Stromal cell of bone marrow (primary cell): ENCODE results near the gene EMP2.

ENCODE experiments used
- DNase-seq: peaks from one replicate; pipeline ENCODE4 v3.0.0-alpha.2; 2012; ENCODE audit warnings: low read depth

EMP2 gene

DNA sequence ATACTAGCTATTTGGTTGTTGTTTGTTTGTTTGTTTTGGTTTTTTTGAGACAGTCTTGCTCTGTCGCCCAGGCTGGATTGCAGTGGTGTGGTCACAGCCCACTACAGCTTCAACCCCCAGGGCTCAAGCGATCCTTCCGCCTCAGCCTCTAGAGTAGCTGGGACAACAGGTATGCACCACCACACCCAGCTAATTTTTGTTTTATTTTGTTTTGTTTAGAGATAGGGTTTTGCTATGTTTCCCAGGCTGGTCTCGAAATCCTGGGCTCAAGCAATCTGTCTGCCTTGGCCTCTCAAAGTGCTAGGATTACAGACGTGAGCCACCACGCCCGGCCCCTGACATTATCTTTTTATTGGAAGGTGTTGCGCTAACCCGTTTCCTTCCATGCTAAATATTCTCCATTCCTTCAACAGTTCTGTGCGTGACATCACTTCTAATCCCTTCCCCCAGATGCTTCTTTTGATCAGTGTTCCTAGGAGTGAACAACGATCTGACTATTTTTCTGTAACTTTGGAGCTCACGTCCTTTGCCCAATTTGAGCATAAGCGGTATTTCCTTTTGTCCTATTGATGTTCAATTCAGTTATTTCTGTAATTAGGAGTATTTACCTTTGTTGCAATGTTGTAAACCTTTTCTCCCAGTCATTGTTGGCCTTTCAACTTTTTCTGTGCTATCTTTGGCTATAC, 30.2 kb upstream of the EMP2 start:
- no peak for DNase-seq

- peak; percentile 55 for DNase-seq
Observed at GRCh38 chr16:10609402-10609774, 29.0 kb upstream of the EMP2 start.

GRCh38 chr16:10608687-10609401, 28.4 kb upstream of the EMP2 start:
- no peak for DNase-seq

- DNase-seq = no peak
Observed at GRCh38 chr16:10607157-10607556, 26.8 kb upstream of the EMP2 start.

DNA sequence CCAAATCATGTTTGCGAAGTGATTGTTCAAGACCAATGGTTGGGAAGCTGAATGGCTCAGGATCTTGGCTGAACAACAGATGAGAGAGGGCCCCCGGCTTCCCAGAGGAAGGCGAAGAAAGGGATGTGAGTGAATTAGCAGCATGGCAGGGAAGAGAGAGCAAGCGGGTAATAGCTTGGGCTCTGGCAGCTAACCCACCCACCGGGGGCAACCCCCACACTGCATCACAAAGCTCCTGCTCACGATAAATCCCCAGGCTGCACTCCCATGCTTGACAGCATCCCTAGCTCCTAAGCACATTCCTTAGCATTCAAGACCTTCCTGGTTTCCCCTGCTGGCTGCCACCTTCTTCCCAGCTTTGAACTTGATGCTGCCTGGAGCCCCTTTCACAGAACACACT, 26.2 kb upstream of the EMP2 start:
- DNase-seq = no peak

DNA sequence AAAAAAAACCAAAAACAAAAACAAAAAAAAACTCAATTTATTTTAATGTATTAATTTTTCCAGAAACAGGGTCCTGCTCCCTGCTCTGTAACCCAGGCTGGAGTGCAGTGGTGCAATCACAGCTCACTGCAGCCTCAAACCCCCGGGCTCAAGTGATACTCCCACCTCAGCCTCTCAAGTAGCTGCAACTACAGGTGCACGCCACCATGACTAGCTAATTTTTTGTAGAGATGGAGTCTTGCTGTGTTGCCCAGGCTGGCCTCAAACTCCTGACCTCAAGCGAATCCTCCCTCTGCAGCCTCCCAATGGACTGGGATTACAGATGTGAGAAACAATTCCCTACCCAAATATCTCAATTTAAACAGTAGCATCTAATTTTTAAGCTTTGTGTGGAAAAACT, 25.2 kb upstream of the EMP2 start:
- no peak for DNase-seq

DNA sequence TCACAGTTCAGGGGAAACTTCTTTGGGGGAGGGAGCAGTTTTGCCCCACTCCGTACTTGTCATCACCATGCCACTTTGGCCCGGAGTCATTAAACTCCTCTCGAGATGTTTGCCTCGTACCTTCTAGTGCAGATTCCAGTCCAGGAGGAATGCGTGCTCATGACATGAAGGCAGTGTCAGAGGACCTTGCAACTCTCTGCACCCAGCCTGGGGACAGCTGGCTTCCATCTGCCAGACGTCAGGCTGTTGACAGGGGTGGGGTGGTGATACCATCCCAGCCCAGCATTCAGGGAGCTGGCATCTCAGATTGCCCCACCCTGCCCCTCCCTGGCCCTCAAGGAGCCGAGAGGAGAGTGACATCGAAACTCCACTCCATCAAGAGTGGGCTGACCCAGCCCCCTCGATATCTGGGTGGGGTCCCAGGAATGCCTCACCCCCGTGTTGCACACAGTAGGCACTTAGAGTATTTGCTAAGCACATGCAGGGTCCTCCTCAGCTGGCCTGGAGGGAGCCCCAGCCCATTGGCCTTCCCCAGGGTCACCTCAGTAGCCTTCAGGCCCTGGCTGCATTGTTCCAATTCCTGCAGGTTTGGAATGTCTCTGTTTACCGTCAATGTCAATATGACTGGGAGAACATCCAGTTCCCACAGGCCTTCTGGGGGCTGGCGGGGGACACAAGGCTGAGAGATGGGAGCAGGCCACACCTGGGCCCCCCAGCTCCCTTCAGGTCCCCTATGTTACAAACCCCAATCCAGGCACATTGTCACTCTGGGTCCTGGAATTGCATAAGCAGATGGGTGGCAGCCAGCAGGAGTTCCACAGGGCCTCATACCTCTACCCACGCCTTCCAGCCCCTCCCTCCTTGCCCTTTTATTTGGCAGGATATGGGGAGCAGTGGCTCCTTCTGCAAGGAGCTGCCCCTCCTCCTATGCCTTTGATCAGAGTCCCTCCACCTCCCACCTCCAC, 21.3 kb upstream of the EMP2 start:
- DNase-seq = no peak

GRCh38 chr16:10600782-10601443, 20.5 kb upstream of the EMP2 start:
- no peak for DNase-seq

GRCh38 chr16:10599626-10600025, 19.2 kb upstream of the EMP2 start:
- no peak for DNase-seq

- DNase-seq = no peak
Observed at GRCh38 chr16:10598157-10598556, 17.8 kb upstream of the EMP2 start.

DNA sequence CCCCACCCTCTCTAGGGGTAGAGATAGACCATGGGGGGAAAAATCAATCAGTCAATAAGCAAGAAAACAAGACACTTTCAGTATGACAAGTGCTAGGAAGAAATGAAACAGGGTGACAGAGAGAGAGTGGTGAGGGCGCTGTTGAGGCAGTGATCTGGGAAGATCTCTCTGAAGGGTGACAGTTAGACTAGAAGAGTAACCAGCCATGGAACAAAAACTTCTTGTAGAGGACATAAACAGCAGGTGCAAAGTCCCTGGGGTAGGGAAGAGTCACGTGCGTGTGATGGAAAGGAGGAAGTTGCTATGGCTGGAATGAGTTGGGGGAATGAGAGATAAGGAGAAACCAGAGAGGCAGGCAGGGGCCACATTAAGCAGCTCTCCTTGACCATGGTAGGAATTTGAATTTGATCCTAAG, 16.8 kb upstream of the EMP2 start:
- DNase-seq = no peak

- DNase-seq = no peak
Observed at GRCh38 chr16:10594312-10594950, 14.0 kb upstream of the EMP2 start.

DNA sequence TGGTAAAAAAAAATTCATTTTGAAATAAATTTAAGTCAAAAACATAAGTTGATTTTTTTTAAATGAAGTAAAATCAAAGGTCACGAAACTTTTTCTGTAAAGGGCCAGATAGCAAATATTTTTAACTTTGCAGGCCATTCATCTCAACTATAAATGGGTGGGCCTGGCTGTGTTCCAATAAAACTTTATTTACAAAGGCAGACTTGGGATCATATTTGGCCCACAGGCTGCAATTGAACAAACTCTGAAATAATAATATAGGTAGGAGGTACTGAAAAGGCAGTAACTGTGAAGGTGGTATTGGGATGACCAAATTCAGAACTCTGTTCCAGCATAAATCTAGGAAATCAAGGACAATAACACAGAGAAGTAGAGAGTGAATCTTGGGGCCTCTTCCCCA, 12.2 kb upstream of the EMP2 start:
- DNase-seq = no peak

DNA sequence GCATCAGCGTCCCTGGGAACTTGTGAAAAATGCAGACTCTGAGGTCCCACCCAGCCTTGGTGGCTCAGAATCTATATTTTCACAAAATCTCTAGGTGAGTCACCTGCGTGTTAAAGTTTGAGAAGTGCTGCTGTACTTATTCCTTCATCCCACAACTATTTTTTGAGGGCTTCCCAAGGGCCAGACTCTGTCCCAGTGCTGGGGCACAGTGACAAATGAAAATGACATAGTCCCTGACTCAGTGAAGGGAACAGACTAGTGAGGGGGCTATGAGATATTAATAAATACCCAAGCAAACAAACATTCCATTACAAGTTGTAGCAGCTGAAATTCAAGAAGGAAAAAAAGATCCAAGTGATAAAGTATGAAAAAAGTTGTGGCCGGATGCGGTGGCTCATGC, 9.9 kb upstream of the EMP2 start:
- DNase-seq = no peak

DNA sequence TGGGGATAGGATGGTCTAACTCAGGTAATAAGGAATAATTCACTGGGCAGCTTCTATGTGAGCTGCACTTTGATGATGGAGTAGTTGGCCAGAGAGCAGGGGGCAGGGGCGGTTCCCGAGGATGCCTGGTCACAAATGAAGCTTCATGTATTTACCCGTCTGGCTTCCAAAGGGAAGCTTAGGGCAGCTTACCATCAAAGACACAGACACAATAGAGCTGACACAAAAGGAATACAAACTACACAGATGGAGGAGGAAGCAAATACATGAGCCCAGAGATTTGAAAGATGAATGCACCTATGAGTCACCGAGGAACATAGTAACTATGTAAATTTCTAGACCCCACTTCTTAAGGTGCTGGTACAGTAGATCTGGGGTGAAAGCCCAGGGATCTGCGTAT, 8.7 kb upstream of the EMP2 start:
- DNase-seq = no peak

DNA sequence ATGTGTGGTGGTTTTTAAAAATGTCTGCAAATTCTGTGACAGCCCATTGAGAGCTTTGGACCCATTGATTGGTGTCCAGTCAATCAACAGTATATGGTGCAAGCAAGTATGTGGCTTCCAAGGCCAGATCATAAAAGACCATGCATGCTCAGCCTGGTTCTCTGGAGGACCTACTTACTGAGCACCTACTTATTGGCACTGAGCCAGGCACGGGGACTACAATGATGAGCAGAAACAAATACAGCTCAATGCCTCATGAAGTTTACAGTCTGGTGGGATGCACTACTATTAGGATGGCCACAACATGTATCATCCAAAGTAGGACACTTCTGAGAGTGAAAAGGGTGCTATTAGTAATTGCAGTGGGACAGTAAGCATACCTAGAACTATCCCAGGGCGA, 7.2 kb upstream of the EMP2 start:
- DNase-seq = no peak

DNA sequence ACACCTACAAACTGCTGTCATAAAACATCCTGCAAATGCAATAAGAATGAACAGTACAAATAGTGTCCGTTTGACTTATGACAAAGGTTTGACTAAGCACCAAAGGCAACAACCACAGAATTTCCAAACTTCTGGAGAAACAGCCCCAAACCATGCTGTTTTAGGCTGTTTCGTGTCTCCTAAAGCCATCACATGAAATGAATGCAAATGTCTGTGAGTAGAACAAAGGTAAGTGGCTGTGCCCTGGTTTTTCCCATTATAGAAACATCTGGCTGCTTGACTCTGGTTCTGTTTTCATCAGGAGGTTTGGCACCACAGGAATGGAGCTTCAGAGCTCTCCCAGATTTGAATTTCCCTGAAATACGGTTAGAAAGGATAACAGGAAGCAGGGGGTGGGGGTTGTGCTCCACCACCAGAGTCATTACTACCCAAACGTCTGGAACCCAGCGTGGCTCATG, 4.6 kb upstream of the EMP2 start:
- peak; percentile 64 for DNase-seq

- DNase-seq = no peak
Observed at GRCh38 chr16:10583269-10583668, 2.9 kb upstream of the EMP2 start.

DNA sequence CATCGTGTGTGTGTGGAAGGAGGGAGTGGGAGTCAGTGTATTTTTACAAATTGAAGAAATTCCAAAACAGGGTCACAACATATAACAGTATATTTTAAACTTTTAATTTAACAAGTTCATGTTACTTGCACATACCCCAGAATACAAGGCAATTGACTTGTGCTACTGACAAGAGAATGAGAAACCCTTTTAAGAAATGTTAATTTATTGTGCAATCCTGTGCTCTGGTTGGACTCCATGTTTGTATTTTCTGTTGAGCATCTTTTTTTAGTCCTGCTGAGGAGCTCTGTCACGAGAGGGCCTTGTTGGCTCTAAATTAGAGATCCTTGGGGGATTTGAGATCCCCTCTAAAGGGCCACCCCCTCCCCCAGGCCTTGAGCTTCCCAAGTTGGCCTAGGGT, 1.1 kb upstream of the EMP2 start:
- no peak for DNase-seq

DNA sequence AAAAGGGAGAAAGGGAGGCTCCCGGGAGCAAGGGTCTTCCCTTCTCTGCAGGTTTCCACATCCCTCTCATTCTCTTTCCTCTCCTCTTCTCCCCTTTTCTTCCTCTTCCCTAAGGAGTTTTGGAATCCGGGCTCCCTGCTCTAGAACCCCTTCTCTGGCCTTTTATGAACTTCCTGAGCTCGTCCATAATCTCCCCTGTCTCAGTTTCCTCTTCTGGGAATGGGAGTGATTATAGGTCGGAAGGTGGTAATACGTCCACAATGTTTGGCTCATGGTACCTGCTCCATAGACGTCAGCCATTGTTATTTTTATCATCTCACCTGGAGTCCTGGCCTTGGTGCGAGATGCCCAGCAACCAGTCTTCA, 467 bp upstream of the EMP2 start:
- no peak for DNase-seq

DNA sequence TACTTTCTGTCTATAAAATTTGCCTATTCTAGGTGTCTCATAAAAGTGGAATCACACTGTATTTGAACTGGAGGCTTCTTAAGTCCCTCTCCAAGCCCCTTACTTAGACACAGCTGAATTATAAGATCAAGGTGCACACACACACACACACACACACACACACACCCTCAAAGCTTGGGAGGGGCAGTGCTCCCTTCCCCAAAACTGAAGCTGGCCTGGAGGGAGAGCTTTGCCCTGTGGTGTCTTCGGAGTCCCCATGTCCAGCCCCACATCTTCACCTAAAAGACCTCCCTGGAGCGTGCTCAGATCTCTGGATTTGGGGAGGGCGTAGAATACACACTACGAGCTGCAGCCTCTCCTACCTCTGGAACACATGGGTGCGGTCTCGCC, 828 bp downstream of the EMP2 start:
- DNase-seq = no peak
